Measurements from ENCODE around the gene KRT71.
"Not testable (repeated sequence)": the region's sequence is repeated elsewhere in the genome, so short reads cannot be mapped to it uniquely, and the experiment has no call there.

Gene KRT71

DNA sequence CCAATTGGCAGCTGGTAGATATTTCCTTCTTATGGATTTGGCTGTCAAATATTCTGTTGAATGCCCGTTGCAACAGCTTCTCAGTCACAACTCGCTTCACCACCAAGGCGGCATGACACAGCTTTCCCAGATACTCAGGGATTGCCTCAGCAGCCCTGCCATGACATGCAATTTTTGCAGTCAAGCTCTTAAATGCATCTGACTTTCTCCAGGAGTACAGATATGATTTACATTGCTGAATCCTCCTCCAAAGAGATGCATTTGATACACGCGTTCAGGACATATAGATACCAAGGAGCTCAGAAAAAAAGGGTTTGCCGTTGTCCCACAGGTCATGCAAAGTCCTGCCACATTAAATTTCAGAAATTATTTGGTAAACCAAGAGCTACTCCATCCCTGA, 39.2 kb downstream of the KRT71 start:
- no peaks in the 10 kb centered on the region for H3K36me3 ChIP-seq
- no peak overlapping the region for H3K4me3 ChIP-seq (ENCODE audit: low read depth in 1 of 2, low read length in 1 of 2)
- H3K27ac ChIP-seq = no peak overlapping the region
- H3K27me3 ChIP-seq = peaks cover under 1% of the 10 kb centered on the region
- TF ChIP-seq, protein P1, sequence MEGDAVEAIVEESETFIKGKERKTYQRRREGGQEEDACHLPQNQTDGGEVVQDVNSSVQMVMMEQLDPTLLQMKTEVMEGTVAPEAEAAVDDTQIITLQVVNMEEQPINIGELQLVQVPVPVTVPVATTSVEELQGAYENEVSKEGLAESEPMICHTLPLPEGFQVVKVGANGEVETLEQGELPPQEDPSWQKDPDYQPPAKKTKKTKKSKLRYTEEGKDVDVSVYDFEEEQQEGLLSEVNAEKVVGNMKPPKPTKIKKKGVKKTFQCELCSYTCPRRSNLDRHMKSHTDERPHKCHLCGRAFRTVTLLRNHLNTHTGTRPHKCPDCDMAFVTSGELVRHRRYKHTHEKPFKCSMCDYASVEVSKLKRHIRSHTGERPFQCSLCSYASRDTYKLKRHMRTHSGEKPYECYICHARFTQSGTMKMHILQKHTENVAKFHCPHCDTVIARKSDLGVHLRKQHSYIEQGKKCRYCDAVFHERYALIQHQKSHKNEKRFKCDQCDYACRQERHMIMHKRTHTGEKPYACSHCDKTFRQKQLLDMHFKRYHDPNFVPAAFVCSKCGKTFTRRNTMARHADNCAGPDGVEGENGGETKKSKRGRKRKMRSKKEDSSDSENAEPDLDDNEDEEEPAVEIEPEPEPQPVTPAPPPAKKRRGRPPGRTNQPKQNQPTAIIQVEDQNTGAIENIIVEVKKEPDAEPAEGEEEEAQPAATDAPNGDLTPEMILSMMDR (IDR thresholded peaks at IDR 0.05) = no peak
- no peaks in the 10 kb centered on the region for H3K9me3 ChIP-seq
- no peaks in the 10 kb centered on the region for H3K4me1 ChIP-seq (ENCODE audit: control insufficient read depth in 1 of 2, insufficient read depth in 1 of 2, low read depth in 1 of 2, low read length in 1 of 2)

DNA sequence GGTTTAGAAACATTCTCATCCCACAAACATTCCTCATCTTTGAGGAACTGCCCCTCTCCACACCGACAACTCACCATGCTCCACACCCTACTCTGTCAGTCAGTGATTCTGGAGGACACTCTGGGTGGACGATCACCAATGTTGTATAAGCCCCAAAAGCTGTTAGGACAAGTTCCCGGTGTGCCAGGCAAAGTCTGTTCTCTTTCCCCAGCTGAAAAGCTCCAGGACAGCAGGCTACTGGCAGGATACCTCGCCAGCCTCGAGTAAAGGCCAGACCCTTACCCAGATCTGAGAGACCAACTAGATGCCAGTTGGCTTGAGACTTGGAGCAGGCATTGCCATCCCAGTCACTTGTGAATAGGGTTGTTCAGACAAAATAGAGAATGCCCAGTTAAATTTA, 44.7 kb downstream of the KRT71 start:
- H3K4me1 ChIP-seq (ENCODE audit: control insufficient read depth in 1 of 2, insufficient read depth in 1 of 2, low read depth in 1 of 2, low read length in 1 of 2) = no peaks in the 10 kb centered on the region
- H3K27me3 ChIP-seq = peaks cover 33% of the 10 kb centered on the region
- H3K4me3 ChIP-seq (ENCODE audit: low read depth in 1 of 2, low read length in 1 of 2) = no peak overlapping the region
- no peaks in the 10 kb centered on the region for H3K36me3 ChIP-seq
- TF ChIP-seq, protein P1 (IDR thresholded peaks at IDR 0.05) = no peak
- no peak overlapping the region for H3K27ac ChIP-seq
- H3K9me3 ChIP-seq = no peaks in the 10 kb centered on the region

DNA sequence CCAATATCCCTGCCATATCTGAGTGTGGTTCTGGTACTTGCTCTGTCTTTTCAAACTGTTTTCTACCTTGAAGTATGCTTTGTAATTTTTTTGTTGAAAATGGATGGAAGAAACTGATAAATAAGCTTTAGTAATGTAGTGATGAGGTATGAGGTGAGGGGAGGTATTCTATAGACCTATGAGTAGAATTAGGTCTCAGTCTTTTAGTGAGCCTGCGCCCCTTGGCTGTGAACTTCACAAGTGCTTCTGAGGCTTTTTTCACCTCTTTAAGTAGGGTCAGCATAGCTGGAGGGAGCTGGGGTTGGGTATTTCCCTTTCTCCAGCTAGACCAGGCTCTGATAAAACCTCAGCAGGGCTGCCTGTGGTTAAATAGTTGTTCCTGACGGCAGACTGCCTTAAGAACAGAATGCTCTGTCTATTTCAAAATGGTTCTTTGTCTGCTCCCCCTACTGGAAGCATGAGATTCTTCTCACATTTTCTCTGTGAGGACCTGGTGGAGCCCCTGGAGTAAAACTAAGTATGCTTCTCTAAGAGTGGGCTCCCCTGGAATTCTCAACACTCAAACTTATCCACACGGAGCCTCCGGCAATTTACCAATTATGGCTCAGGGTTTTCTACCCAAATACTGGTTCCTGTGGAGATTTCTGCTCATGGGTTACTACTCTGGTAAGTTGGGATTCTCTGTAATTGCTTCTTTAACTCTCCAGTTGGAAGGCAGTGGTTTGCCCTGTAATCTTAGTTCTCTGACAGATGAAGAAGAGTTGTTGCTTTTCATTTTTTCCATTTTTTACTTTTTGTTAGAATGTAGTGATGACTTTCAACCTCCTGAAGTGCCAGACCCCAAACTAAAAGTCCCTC, 45.9 kb downstream of the KRT71 start:
- Histone ChIP-seq H3K27ac (no peak overlapping the region), H3K27me3 (peaks cover 33% of the 10 kb centered on the region), H3K4me3 (ENCODE audit: low read depth in 1 of 2, low read length in 1 of 2) (no peak overlapping the region), H3K36me3 (no peaks in the 10 kb centered on the region), H3K9me3 (no peaks in the 10 kb centered on the region), H3K4me1 (ENCODE audit: control insufficient read depth in 1 of 2, insufficient read depth in 1 of 2, low read depth in 1 of 2, low read length in 1 of 2) (no peaks in the 10 kb centered on the region)
- TF ChIP-seq, protein P1 (IDR thresholded peaks at IDR 0.05) = no peak

DNA sequence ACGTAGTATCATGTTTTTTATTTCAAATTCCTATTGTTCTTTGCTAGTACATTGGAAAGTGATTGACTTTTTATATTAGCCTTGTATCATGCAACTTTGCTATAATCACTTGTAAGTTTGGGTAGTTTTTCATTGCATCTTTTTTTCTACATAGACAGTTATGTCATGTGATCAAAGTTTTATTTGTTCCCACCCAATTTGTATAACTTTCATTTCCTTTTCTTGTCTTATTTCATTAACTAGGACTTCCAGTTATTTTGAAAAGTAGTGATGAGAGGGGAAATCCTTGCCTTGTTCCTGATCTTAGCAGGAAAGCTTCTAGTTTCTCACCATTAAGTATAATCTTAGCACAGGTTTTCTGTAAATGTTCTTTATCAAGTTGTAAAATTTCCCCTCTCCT, 50.1 kb downstream of the KRT71 start:
- Histone ChIP-seq H3K4me3 (ENCODE audit: low read depth in 1 of 2, low read length in 1 of 2) (no peak overlapping the region), H3K27me3 (peaks cover 25% of the 10 kb centered on the region), H3K9me3 (no peaks in the 10 kb centered on the region), H3K36me3 (no peaks in the 10 kb centered on the region), H3K4me1 (ENCODE audit: control insufficient read depth in 1 of 2, insufficient read depth in 1 of 2, low read depth in 1 of 2, low read length in 1 of 2) (no peaks in the 10 kb centered on the region), H3K27ac (no peak overlapping the region)
- TF ChIP-seq, protein P1 (IDR thresholded peaks at IDR 0.05) = no peak

DNA sequence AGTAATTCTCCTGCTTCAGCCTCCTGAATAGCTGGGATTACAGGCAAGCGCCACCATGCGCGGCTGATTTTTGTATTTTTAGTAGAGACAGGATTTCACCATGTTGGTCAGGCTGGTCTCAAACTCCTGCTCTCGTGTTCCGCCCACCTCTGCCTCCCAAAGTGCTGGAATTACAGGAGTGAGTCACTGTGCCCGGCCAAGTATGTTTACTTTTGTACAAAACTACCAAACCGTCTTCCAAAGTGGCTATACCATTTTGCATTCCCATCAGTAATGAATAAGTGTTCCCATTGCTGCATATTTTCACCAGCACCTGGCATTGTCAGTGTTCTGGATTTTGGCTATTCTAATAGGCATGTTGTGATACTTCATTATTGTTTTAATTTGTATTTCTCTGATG, 51.5 kb downstream of the KRT71 start:
- Histone ChIP-seq H3K27me3 (peaks cover 14% of the 10 kb centered on the region), H3K4me3 (ENCODE audit: low read depth in 1 of 2, low read length in 1 of 2) (no peak overlapping the region), H3K36me3 (no peaks in the 10 kb centered on the region), H3K9me3 (no peaks in the 10 kb centered on the region), H3K27ac (no peak overlapping the region), H3K4me1 (ENCODE audit: control insufficient read depth in 1 of 2, insufficient read depth in 1 of 2, low read depth in 1 of 2, low read length in 1 of 2) (no peaks in the 10 kb centered on the region)
- TF ChIP-seq, protein P1 (IDR thresholded peaks at IDR 0.05) = no peak

DNA sequence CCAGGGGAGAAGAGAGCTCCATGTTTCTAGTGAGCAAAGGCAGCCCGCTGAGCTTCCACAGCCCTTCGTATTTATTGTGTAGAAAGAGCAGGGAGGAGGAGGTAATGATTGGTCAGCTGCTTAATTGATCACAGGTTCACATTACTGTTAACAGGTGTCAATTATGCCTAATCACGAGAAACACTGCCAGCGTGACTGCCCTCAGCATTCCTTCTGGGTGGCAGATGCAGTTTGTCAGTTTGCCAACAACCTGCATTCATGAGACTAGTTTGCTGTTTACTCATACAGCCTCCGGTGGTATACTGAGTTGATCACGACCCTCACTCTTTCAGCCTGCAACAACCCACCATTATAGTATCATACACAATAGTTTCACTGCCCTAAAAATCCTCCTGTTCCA, 52.4 kb downstream of the KRT71 start:
- H3K27me3 ChIP-seq; H3K4me3 ChIP-seq (ENCODE audit: low read depth in 1 of 2, low read length in 1 of 2); H3K9me3 ChIP-seq; H3K36me3 ChIP-seq; H3K27ac ChIP-seq; H3K4me1 ChIP-seq (ENCODE audit: control insufficient read depth in 1 of 2, insufficient read depth in 1 of 2, low read depth in 1 of 2, low read length in 1 of 2): not testable (repeated sequence)

Data from neutrophil (primary cell).